HG03571 (cell line): ENCODE results near the gene CACNB4.
"Not testable (repeated sequence)": the region's sequence is repeated elsewhere in the genome, so short reads cannot be mapped to it uniquely, and the experiment has no call there.

Experiments used
- ATAC-seq: cut with Tn5 transposase; IDR thresholded peaks from one replicate; pipeline ENCODE4 v1.9.1; 2021; ENCODE audit not compliant: unreplicated experiment

The CACNB4 gene

GRCh38 chr2:152024477-152024876, 74.4 kb downstream of the CACNB4 start:
- ATAC-seq, result no peak

GRCh38 chr2:152022090-152022489, 76.8 kb downstream of the CACNB4 start:
- ATAC-seq, result no peak

GRCh38 chr2:152021001-152021400, 77.8 kb downstream of the CACNB4 start:
- ATAC-seq, result not testable (repeated sequence)

GRCh38 chr2:152019732-152020131, 79.1 kb downstream of the CACNB4 start:
- ATAC-seq, result no peak

- no peak for ATAC-seq
Measured at GRCh38 chr2:152016181-152017120, 82.4 kb downstream of the CACNB4 start.

GRCh38 chr2:152015552-152015951, 83.3 kb downstream of the CACNB4 start:
- no peak for ATAC-seq

GRCh38 chr2:152012697-152013096, 86.1 kb downstream of the CACNB4 start:
- no peak for ATAC-seq

GRCh38 chr2:152011724-152012123, 87.1 kb downstream of the CACNB4 start:
- no peak for ATAC-seq

- ATAC-seq, result no peak
Measured at GRCh38 chr2:152005607-152006006, 93.2 kb downstream of the CACNB4 start.

GRCh38 chr2:152003283-152003682, 95.6 kb downstream of the CACNB4 start:
- ATAC-seq, result not testable (repeated sequence)

GRCh38 chr2:151999053-151999452, 99.8 kb downstream of the CACNB4 start:
- ATAC-seq, result peak; percentile 68

GRCh38 chr2:151996243-151997003, 102.4 kb downstream of the CACNB4 start:
- ATAC-seq, result no peak

GRCh38 chr2:151995161-151995557, 103.7 kb downstream of the CACNB4 start:
- ATAC-seq, result no peak

GRCh38 chr2:151994178-151994577, 104.7 kb downstream of the CACNB4 start:
- not testable (repeated sequence) for ATAC-seq

GRCh38 chr2:151991010-151991409, 107.8 kb downstream of the CACNB4 start:
- ATAC-seq, result no peak

GRCh38 chr2:151989378-151989777, 109.5 kb downstream of the CACNB4 start:
- ATAC-seq, result no peak

- ATAC-seq, result no peak
Measured at GRCh38 chr2:151987484-151987883, 111.4 kb downstream of the CACNB4 start.

GRCh38 chr2:151984424-151985083, 114.3 kb downstream of the CACNB4 start:
- ATAC-seq, result no peak

GRCh38 chr2:151983221-151983620, 115.6 kb downstream of the CACNB4 start:
- ATAC-seq, result no peak

GRCh38 chr2:151981886-151982285, 117.0 kb downstream of the CACNB4 start:
- no peak for ATAC-seq

- ATAC-seq, result no peak
Measured at GRCh38 chr2:151979694-151980093, 119.2 kb downstream of the CACNB4 start.
